Left ventricle myocardium inferior (tissue), 1 donor: ENCODE measurements around the gene SEMA4G. TPM values are rescaled to one million over a fixed set of nuclear protein-coding genes. Genes with fewer than 3 reads are reported as not detected.

Experiments used
- DNase-seq: peaks from one replicate; pipeline ENCODE4 v3.0.0-alpha.2; 2020
- H3K27ac ChIP-seq: fragments of 200-600 bp; replicated peaks from 2 replicates; pipeline ENCODE4 v1.8.0; 2021
- H3K27me3 ChIP-seq: fragments of 200-600 bp; 2 replicates; pipeline ENCODE4 v1.8.0; 2021; ENCODE audit warnings: low read depth
- H3K36me3 ChIP-seq: fragments of 200-600 bp; 2 replicates; pipeline ENCODE4 v1.8.0; 2021
- H3K4me1 ChIP-seq: fragments of 200-600 bp; 2 replicates; pipeline ENCODE4 v1.8.0; 2021
- H3K4me3 ChIP-seq: fragments of 200-600 bp; 2 replicates; pipeline ENCODE4 v1.8.0; 2021; ENCODE audit warnings: mild to moderate bottlenecking, moderate library complexity
- H3K9me3 ChIP-seq: fragments of 200-600 bp; replicated peaks from 2 replicates; pipeline ENCODE4 v1.8.0; 2021
- CTCF ChIP-seq: fragments of 200-600 bp; IDR thresholded peaks from 2 replicates; pipeline ENCODE4 v1.8.0; 2021; ENCODE audit warnings: antibody characterized with exemption, mild to moderate bottlenecking, borderline replicate concordance
- intact Hi-C: fragments of 100-400 bp; cut with micrococcal nuclease; formaldehyde crosslinking; loops from one replicate; pipeline ENCODE4 v1.11.0; 2022
- total RNA-seq: library from RNA; stranded (reverse); fragmentation: NEBNext Ultra II Directional; extraction: Animal tissue kit (Norgen Biotek cat#: 25700); gene quantifications from one replicate; pipeline ENCODE4 v1.2.1, GENCODE V29; 2021
- donor health status: DM: no; HTN: yes; CAD: no; lungs with severe emphysema.

SEMA4G gene
- total RNA-seq, 1 donor from 2014 or later = 0.52 TPM

DNA sequence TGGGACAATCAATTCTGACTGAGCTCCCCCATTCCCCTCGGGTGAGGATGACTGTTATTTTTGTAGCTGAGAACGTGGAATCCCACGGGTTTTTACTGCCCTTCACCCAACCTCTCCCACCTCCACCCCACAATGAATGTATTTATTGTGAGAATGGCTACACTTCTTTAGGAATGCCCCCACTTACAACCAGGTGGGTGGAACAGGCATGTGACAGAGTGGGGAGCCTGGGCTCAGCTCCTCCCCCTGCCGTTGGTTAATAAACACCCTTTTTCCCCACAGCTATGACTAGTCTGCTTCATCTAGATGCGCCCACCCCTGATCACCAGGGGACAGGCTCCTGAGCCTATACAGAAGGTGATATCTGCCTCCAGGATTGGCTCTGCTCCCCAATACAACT lies 16.0 kb downstream of the SEMA4G start:
- H3K4me3 ChIP-seq = no peak overlapping the region
- no peak for TF ChIP-seq CTCF
- H3K27me3 ChIP-seq = no peaks in the 10 kb centered on the region
- no peak for DNase-seq
- intact Hi-C loops = no loop called here
- H3K36me3 ChIP-seq = peaks cover 39% of the 10 kb centered on the region
- no peak overlapping the region for H3K27ac ChIP-seq
- peaks cover 40% of the 10 kb centered on the region for H3K4me1 ChIP-seq
- H3K9me3 ChIP-seq = no peaks in the 10 kb centered on the region

GRCh38 chr10:100986623-100986951 lies 17.3 kb downstream of the SEMA4G start:
- intact Hi-C loops = no loop called here
- peaks cover 41% of the 10 kb centered on the region for H3K36me3 ChIP-seq

GRCh38 chr10:100986952-100987684 lies 17.8 kb downstream of the SEMA4G start, which contains the start of the genes MRPL43 and TWNK:
Gene MRPL43 (minus strand): TSS chr10:100987497. CDS start chr10:100987443, 54 bp downstream.
Gene TWNK (plus strand): TSS chr10:100987543. CDS start chr10:100988211, 668 bp downstream.
- Histone ChIP-seq H3K4me3 (peak within 1 kb of the TSS; percentile 78), H3K27me3 (no peaks in the 10 kb centered on the region), H3K36me3 (peaks cover 44% of the 10 kb centered on the region), H3K4me1 (peaks cover 40% of the 10 kb centered on the region), H3K27ac (peak within 1 kb of the TSS; percentile 82), H3K9me3 (no peaks in the 10 kb centered on the region)
- peak; percentile 86 for DNase-seq
- TF ChIP-seq CTCF = no peak
- intact Hi-C loops = no loop called here

More at GRCh38 chr10:100986623-100986951, 17.3 kb downstream of the SEMA4G start:
- Histone ChIP-seq H3K9me3 (no peaks in the 10 kb centered on the region), H3K4me1 (peaks cover 40% of the 10 kb centered on the region), H3K4me3 (peak overlapping the region; percentile 78), H3K27me3 (no peaks in the 10 kb centered on the region), H3K27ac (peak overlapping the region; percentile 82)
- no peak for TF ChIP-seq CTCF
- DNase-seq = no peak

DNA sequence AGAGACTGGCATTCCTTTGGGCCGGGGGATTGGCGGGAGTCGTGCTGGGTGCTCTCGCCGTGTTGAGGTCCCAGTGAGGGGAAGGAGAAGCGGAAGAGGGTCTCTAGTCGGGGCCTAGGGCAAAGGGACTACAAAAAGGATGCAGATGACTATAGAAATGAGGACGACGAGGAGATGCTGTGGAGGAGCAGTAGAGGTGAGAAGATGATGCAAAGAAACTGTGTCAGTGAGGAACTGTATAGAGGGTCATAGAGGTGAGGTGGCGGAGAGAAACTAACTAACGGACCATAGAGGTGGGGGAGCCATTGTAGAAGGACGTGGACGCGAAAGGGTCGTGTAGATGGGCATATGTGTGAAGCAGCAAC lies 18.4 kb downstream of the SEMA4G start:
- Histone ChIP-seq H3K36me3 (peaks cover 47% of the 10 kb centered on the region), H3K4me1 (peaks cover 40% of the 10 kb centered on the region), H3K27ac (peak overlapping the region; percentile 82)

GRCh38 chr10:100988166-100988565 lies 18.9 kb downstream of the SEMA4G start:
- no peak for DNase-seq
- no peaks in the 10 kb centered on the region for H3K27me3 ChIP-seq
- H3K4me1 ChIP-seq = peaks cover 40% of the 10 kb centered on the region
- H3K9me3 ChIP-seq = no peaks in the 10 kb centered on the region
- intact Hi-C loops = no loop called here
- H3K4me3 ChIP-seq = peak overlapping the region; percentile 78
- H3K36me3 ChIP-seq = peaks cover 47% of the 10 kb centered on the region
- H3K27ac ChIP-seq = no peak overlapping the region
- no peak for TF ChIP-seq CTCF

More for the DNA sequence above, 18.4 kb downstream of the SEMA4G start:
- Histone ChIP-seq H3K4me3 (peak overlapping the region; percentile 78), H3K27me3 (no peaks in the 10 kb centered on the region), H3K9me3 (no peaks in the 10 kb centered on the region)
- intact Hi-C loops = no loop called here
- no peak for DNase-seq
- no peak for TF ChIP-seq CTCF
